Nephron progenitor cell (in vitro differentiated cells): ENCODE results near the gene PMEL.

Experiments
- DNase-seq: peaks from one replicate; pipeline ENCODE4 v3.0.0; 2021
- H3K27ac Mint-ChIP-seq: 2 replicates; pipeline ENCODE4 v1.8.0; 2021; ENCODE audit warnings: mild to moderate bottlenecking, moderate library complexity, mixed read lengths
- H3K27me3 Mint-ChIP-seq: 2 replicates; pipeline ENCODE4 v1.8.0; 2021; ENCODE audit warnings: mild to moderate bottlenecking, low read depth, mixed read lengths; ENCODE audit not compliant: poor library complexity
- H3K36me3 Mint-ChIP-seq: 2 replicates; pipeline ENCODE4 v1.8.0; 2021; ENCODE audit warnings: low read depth, mixed read lengths
- H3K4me1 Mint-ChIP-seq: 2 replicates; pipeline ENCODE4 v1.8.0; 2021; ENCODE audit warnings: mixed read lengths
- H3K4me3 Mint-ChIP-seq: 2 replicates; pipeline ENCODE4 v1.8.0; 2021; ENCODE audit warnings: mild to moderate bottlenecking, moderate library complexity, mixed read lengths
- H3K9me3 Mint-ChIP-seq: 2 replicates; pipeline ENCODE4 v1.8.0; 2021; ENCODE audit warnings: mild to moderate bottlenecking, moderate library complexity, mixed read lengths
- TF ChIP-seq, protein P1 (sequence below): fragments of 200-600 bp; sonication (generic); IDR thresholded peaks from 2 replicates; pipeline ENCODE4 v1.5.0; 2021; ENCODE audit warnings: antibody characterized with exemption

Gene PMEL

DNA sequence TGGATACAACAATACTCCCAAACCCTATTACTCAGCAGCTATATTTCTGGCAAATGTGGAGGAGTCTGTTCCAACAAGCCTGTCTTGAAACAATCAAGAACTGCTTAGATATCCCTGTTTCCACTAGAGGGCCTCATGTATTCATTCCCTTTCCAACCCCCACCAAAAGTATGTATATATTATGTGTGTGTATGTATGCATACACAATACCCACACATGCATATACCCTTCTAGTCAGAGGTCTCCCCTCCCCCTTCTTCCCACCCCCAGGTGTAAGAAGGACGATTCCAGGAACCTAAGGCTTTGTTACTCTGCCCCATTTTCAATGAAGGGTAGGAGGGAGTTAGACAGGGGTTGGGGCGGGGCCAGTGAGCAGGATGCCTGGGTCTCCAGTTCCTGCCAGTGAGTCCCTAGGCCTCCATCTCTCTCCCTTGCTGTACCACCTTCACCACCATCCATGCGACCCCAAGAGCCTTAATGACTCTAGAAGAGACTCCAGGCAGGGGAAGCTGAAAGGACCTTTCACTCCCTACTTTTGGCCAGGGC is 35.0 kb downstream of the PMEL start, which contains the start of gene DGKA:
Gene DGKA, plus strand, starts transcription at position 392 of the 546 bp plus-strand sequence. CDS start 5,342 bp downstream, outside the sequence.
- no peaks in the 10 kb centered on the region for H3K36me3 Mint-ChIP-seq
- H3K4me3 Mint-ChIP-seq: peak within 1 kb of the TSS; percentile 90
- DNase-seq: peak; percentile 20
- TF ChIP-seq, protein P1, sequence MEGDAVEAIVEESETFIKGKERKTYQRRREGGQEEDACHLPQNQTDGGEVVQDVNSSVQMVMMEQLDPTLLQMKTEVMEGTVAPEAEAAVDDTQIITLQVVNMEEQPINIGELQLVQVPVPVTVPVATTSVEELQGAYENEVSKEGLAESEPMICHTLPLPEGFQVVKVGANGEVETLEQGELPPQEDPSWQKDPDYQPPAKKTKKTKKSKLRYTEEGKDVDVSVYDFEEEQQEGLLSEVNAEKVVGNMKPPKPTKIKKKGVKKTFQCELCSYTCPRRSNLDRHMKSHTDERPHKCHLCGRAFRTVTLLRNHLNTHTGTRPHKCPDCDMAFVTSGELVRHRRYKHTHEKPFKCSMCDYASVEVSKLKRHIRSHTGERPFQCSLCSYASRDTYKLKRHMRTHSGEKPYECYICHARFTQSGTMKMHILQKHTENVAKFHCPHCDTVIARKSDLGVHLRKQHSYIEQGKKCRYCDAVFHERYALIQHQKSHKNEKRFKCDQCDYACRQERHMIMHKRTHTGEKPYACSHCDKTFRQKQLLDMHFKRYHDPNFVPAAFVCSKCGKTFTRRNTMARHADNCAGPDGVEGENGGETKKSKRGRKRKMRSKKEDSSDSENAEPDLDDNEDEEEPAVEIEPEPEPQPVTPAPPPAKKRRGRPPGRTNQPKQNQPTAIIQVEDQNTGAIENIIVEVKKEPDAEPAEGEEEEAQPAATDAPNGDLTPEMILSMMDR: peak; percentile 50
- H3K4me1 Mint-ChIP-seq: peaks cover 51% of the 10 kb centered on the region
- H3K9me3 Mint-ChIP-seq: no peaks in the 10 kb centered on the region
- H3K27ac Mint-ChIP-seq: peak within 1 kb of the TSS; percentile 18
- peaks cover 57% of the 10 kb centered on the region for H3K27me3 Mint-ChIP-seq

DNA sequence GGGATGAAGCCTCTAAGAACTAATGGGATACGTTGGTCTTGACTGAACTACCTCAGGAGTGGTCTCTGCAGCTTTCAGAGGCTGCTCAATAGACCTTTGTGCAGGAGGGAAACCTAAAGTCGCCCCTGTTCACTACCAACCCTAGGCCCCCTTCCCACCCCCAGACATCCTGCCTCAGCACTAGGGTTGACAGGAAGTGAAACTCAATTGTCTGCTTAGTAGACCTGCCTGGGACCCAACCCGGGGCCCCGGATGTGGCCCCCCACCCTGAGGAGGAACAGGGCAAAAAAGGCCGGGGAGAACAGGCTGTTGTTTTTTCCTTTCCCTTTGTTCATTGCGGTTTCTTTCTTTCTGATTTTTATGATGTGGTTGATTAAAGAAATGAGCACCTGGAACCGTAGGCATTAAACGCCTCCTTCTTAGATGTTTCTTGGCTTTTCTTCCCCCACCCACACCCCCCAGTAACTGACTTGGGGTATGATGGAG is 36.5 kb downstream of the PMEL start:
- Mint-ChIP-seq H3K9me3 (no peaks in the 10 kb centered on the region), H3K4me1 (peaks cover 61% of the 10 kb centered on the region), H3K27me3 (peaks cover 42% of the 10 kb centered on the region), H3K27ac (peak overlapping the region; percentile 27), H3K4me3 (peak overlapping the region; percentile 94), H3K36me3 (peaks cover 10% of the 10 kb centered on the region)
- TF ChIP-seq, protein P1: no peak
- no peak for DNase-seq

- Mint-ChIP-seq H3K4me3 (peak within 1 kb of the TSS; percentile 94), H3K27me3 (peaks cover 27% of the 10 kb centered on the region), H3K36me3 (peaks cover 16% of the 10 kb centered on the region), H3K4me1 (peaks cover 66% of the 10 kb centered on the region), H3K27ac (peak within 1 kb of the TSS; percentile 97), H3K9me3 (no peaks in the 10 kb centered on the region)
- DNase-seq: peak; percentile 73
- TF ChIP-seq, protein P1: no peak
Observed at GRCh38 chr12:55927588-55928502, 38.0 kb downstream of the PMEL start, which contains the start of gene PYM1. Gene PYM1 (minus strand): TSS chr12:55927894. CDS start chr12:55927761, 133 bp downstream.

GRCh38 chr12:55926738-55927587 is 38.9 kb downstream of the PMEL start:
- H3K9me3 Mint-ChIP-seq: no peaks in the 10 kb centered on the region
- peak; percentile 89 for DNase-seq
- H3K36me3 Mint-ChIP-seq: peaks cover 25% of the 10 kb centered on the region
- H3K27me3 Mint-ChIP-seq: peaks cover 18% of the 10 kb centered on the region
- H3K4me3 Mint-ChIP-seq: peak overlapping the region; percentile 94
- H3K4me1 Mint-ChIP-seq: peaks cover 60% of the 10 kb centered on the region
- TF ChIP-seq, protein P1: peak; percentile 72
- peak overlapping the region; percentile 97 for H3K27ac Mint-ChIP-seq

- Mint-ChIP-seq H3K36me3 (peaks cover 31% of the 10 kb centered on the region), H3K27me3 (peaks cover 10% of the 10 kb centered on the region), H3K27ac (peak overlapping the region; percentile 95), H3K9me3 (no peaks in the 10 kb centered on the region), H3K4me1 (peaks cover 53% of the 10 kb centered on the region), H3K4me3 (peak overlapping the region; percentile 94)
- no peak for DNase-seq
- TF ChIP-seq, protein P1: no peak
Observed at GRCh38 chr12:55925870-55926737, 39.7 kb downstream of the PMEL start.
